Stimulated activated CD8-positive, alpha-beta memory T cell treated with anti-CD3 and anti-CD28 coated beads, Interleukin-7, amount 100 ng/mL, for 24 hours (primary cell): Measurements from ENCODE around the gene HOXC12.

Source experiments
- DNase-seq: peaks from one replicate; pipeline ENCODE4 v3.0.0-alpha.2; 2020; ENCODE audit warnings: low read depth

The HOXC12 gene

DNA sequence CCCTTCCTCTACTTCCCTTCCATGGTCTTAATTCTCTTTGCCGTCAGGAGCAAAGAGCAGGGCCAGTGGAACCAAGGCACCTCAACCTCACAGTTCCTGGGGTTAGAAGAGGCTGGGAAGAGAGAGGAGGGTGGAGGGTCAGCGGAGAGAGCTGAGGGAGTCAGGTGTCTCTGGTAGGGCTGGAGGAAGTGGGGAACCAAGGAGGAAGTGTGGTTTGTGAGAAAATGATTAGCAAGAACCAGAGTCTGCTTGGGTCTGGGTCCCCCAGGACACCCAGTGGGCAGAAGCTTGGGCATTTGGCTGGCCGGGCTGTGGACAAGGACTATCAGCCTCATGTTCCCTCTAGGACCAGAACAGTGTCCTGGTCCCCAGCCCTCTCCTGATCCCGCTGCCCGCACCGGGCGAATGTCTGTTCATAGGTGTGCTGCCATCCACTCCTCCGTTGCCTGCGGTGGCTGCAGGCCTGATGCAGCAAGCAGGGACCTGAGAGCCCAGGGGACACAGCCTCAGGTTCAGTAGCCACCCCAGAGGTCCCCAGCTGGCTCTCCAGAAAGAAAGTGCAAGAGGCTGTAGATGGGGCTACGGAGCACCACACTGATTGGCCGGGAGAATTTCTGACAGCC, 2.3 kb downstream of the HOXC12 start:
- DNase-seq = no peak

- DNase-seq = no peak
Observed at GRCh38 chr12:53958128-53958527, 3.4 kb downstream of the HOXC12 start.

GRCh38 chr12:53959314-53959713, 4.6 kb downstream of the HOXC12 start:
- no peak for DNase-seq

- DNase-seq = no peak
Observed at GRCh38 chr12:53960187-53961024, 5.7 kb downstream of the HOXC12 start.

- DNase-seq = no peak
Observed at GRCh38 chr12:53961025-53961761, 6.5 kb downstream of the HOXC12 start.

DNA sequence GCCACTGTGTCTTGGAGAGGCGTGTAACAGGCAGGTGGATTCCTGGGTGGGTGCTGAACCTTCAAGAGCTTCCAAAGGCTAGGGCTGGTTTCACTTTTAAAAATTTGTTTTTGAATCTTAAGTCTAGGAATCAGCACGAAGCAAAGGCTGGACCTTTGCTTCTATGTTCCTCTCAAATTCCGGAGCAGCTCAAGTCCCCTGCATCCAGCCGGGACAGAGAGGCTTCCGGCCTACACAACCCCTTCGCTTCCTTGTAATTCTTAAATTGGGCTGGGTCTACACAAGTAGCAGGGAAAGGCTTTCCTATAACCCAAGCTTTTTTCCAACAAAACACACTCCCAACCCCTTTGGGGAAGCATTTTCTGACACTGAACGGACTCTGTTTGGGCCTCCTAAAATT, 8.3 kb downstream of the HOXC12 start:
- DNase-seq = no peak

DNA sequence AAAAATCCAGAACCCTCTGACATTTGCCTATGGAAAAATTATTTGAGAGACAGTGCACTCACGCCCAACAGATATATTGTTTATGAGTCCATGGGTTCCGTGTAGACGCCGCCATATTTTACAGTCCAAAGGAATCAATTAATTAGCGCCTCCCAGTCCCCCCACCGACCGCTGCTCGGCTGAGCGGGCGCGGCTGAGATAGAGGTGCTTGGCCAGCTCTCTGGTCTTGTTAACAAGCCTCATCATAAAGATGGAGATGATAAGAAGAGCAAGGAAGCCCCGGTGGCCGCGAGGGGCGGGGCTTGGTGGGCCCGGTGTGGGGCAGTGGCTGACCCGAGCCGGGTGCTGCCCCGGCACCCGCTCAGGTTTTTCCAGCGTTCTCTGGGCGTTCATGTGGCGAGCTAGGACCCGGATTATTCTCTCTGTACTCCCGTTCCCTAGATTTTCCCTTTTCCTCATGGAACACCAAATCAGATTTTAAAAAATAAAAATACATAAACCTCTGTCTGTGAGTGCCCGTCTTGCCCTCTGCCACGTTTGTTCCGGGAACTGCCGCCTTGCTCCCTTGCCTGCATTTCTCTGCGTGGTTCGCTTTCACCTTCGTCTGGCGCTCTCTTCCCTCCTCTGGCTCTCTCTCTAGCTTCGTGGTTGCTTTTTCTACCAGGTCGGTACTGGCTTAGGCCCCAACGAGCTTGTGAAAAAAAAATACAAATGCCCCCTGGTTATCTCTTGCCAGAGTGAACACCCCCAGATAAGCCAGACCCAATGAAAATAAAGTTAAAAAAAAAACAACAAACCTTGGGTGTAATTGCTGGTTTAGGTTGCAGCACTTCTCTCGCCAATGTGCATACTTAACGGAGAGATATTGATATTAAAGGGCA, 9.0 kb downstream of the HOXC12 start:
- no peak for DNase-seq

- no peak for DNase-seq
Observed at GRCh38 chr12:53964315-53964713, 9.6 kb downstream of the HOXC12 start.

DNA sequence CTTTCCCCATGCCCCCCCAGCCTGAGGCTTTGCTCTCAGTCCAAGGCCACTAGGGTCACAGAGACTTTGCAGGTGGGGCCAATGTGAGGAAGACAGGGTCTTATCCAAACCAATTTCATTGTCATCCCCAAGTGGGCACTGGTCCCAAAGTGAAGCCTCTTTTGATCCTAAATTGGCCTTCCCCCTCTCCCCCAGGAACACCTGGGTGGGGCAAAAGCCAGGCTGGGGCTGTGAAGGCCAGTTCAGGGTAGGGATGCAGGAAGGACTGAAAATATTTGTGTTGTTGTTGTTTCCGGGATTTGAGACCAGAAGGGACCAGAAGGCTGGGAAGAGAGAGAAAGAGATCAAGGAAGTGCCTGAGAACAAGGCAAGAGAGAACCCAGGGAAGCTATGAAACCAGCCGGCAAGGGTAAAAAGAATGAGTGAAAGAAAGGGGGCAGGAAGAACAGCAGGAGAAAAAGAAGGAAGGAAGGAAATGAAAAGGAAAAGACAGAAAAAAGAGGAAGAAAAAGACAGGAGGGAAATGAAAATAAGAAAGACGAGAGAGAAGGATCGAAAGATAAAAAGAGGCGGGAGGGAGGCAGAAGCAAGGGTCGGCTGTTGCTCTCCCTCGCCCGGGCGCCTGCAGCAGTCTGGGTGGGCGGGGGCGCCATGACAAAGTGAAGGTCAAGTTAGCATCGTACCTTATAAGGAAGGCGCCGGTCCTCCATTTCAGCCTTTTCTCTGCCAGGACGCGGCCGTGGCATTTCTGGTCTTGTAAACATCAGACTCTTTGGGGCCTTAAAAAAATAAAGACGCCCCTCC, 10.8 kb downstream of the HOXC12 start:
- DNase-seq = no peak

GRCh38 chr12:53966085-53966384, 11.3 kb downstream of the HOXC12 start:
- no peak for DNase-seq

DNA sequence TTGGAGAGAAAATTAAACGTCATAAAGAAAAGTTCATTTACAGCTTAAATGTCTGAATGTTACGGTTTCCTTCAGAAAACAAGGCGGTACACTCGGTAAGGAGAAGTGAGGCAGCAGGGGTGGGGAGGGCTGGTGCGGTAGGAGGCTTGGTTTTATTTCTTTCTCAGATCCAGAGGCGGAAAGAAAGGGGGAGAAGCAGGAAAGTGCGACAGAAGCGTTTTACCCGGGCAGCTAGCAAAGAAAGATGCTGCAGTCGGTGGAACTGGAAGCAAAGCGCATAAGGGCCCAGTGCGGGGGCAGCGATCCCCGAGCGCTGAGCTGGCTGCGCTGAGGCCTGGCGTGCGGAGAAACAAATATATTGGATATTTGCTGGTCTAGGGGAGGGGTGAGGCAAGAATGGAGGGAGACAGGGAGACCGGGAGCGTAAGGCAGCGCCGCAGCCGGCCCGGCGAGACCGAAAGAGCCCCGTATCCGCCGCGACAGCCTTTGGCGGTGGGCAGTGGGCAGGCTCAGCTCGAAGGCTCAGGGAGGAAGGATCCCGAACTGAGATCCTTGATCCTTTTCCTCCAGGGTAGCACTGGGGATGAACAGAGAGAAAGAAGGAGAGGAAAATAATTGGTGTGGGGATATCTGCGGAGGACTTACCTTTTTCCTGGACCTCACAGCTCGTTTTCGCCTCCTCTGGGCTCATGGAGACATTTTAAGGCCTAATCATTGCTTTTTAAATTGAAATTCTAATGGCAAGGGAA, 11.9 kb downstream of the HOXC12 start:
- DNase-seq = no peak

- DNase-seq = no peak
Observed at GRCh38 chr12:53967421-53967925, 12.8 kb downstream of the HOXC12 start.

- no peak for DNase-seq
Observed at GRCh38 chr12:53968214-53969127, 13.8 kb downstream of the HOXC12 start.

- DNase-seq = no peak
Observed at GRCh38 chr12:53969588-53970259, 15.0 kb downstream of the HOXC12 start.

GRCh38 chr12:53970451-53970850, 15.7 kb downstream of the HOXC12 start:
- DNase-seq = no peak

- no peak for DNase-seq
Observed at GRCh38 chr12:53971129-53971528, 16.4 kb downstream of the HOXC12 start.

- DNase-seq = no peak
Observed at GRCh38 chr12:53971686-53972085, 17.0 kb downstream of the HOXC12 start.

- DNase-seq = no peak
Observed at GRCh38 chr12:53972152-53972702, 17.5 kb downstream of the HOXC12 start.
